Breast epithelium (tissue), 4 donors: ENCODE measurements around the gene SCOC. TPM values are rescaled to one million over a fixed set of nuclear protein-coding genes. Genes with fewer than 3 reads are reported as not detected.

Experiments
- DNase-seq, 2 donors: peaks; one replicate each; pipeline ENCODE4 v3.0.0-alpha.2; 2019; ENCODE audit warnings: low spot score in 2 of 2
- H3K27ac ChIP-seq, 2 donors: fragments of 200-600 bp; sonication (generic) in 1 of 2; one replicate each; pipeline ENCODE4 v1.5.1; 2016 to 2019; ENCODE audit warnings: mild to moderate bottlenecking in 1 of 2
- H3K27me3 ChIP-seq, 2 donors: fragments of 200-600 bp; sonication (generic) in 1 of 2; one replicate each; pipeline versions ENCODE4 v1.5.1 to v1.6.0; 2017 to 2019; ENCODE audit warnings: control low read depth in 1 of 2, mild to moderate bottlenecking in 1 of 2
- H3K36me3 ChIP-seq: fragments of 200-600 bp; one replicate; pipeline ENCODE4 v1.5.1; 2019
- H3K4me1 ChIP-seq, 2 donors: fragments of 200-600 bp; sonication (generic); one replicate each; pipeline ENCODE4 v1.5.1; 2016 to 2019; ENCODE audit warnings: control low read depth in 1 of 2
- H3K4me3 ChIP-seq, 3 donors: fragments of 200-600 bp; sonication (generic); 1 replicate in 2 of 3; 2 replicates in 1 of 3; pipeline ENCODE4 v1.5.1; 2016 to 2019; ENCODE audit warnings: mild to moderate bottlenecking in 3 of 3, moderate library complexity in 2 of 3
- H3K9me3 ChIP-seq, 2 donors: fragments of 200-600 bp; sonication (generic) in 1 of 2; one replicate each; pipeline ENCODE4 v1.5.1; 2016 to 2019; ENCODE audit warnings: control low read depth in 1 of 2
- POLR2A ChIP-seq: fragments of 450-650 bp; IDR thresholded peaks from one replicate; pipeline ENCODE4 v1.6.1; 2016; ENCODE audit warnings: antibody characterized with exemption, mild to moderate bottlenecking, moderate library complexity
- POLR2AphosphoS5 ChIP-seq, 3 donors: sonication (generic); formaldehyde crosslinking; IDR thresholded peaks; one replicate each; pipeline ENCODE4 v1.6.1; 2017; ENCODE audit warnings: antibody characterized with exemption in 3 of 3
- intact Hi-C: fragments of 100-400 bp; cut with DNase I; formaldehyde crosslinking; loops from one replicate; pipeline ENCODE4 v1.15.1; 2023; ENCODE audit warnings: low total_unique reads
- total RNA-seq, 3 donors: library from RNA; depleted of rRNA; stranded (reverse); fragments of >200 nt; gene quantifications; one replicate each; pipeline ENCODE4 v1.1.0, GENCODE V29; 2016
- TF ChIP-seq, protein P1 (sequence below), 3 donors: fragments of 450-650 bp; IDR thresholded peaks; one replicate each; pipeline ENCODE4 v1.5.1; 2016 to 2017; ENCODE audit warnings: antibody characterized with exemption in 3 of 3, mild to moderate bottlenecking in 3 of 3, moderate library complexity in 3 of 3

Gene SCOC
- total RNA-seq, 3 donors from 2014 or later = 44.6 to 64.0 (median 47.5) TPM

- no peak overlapping the region for H3K4me3 ChIP-seq
- no peak overlapping the region for H3K27ac ChIP-seq
- no peaks in the 10 kb centered on the region for H3K36me3 ChIP-seq
- intact Hi-C loops = no loop called here
- no peaks in the 10 kb centered on the region for H3K9me3 ChIP-seq
- peaks cover 0 to 5% of the 10 kb centered on the region in 2 donors for H3K4me1 ChIP-seq
- no peak for DNase-seq
- peaks cover 0 to 8% of the 10 kb centered on the region in 2 donors for H3K27me3 ChIP-seq
- TF ChIP-seq POLR2AphosphoS5 (IDR thresholded peaks at IDR 0.05) = no peak
These were observed 49.7 kb downstream of the SCOC start for GRCh38 chr4:140423106-140423505.

GRCh38 chr4:140426610-140427105 lies 53.2 kb downstream of the SCOC start:
- TF ChIP-seq POLR2AphosphoS5 (IDR thresholded peaks at IDR 0.05) = no peak
- TF ChIP-seq POLR2A = no peak
- TF ChIP-seq, protein P1, sequence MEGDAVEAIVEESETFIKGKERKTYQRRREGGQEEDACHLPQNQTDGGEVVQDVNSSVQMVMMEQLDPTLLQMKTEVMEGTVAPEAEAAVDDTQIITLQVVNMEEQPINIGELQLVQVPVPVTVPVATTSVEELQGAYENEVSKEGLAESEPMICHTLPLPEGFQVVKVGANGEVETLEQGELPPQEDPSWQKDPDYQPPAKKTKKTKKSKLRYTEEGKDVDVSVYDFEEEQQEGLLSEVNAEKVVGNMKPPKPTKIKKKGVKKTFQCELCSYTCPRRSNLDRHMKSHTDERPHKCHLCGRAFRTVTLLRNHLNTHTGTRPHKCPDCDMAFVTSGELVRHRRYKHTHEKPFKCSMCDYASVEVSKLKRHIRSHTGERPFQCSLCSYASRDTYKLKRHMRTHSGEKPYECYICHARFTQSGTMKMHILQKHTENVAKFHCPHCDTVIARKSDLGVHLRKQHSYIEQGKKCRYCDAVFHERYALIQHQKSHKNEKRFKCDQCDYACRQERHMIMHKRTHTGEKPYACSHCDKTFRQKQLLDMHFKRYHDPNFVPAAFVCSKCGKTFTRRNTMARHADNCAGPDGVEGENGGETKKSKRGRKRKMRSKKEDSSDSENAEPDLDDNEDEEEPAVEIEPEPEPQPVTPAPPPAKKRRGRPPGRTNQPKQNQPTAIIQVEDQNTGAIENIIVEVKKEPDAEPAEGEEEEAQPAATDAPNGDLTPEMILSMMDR (IDR thresholded peaks at IDR 0.05) = no peak
- Histone ChIP-seq H3K27me3 (peaks cover 0 to 8% of the 10 kb centered on the region in 2 donors), H3K4me3 (peak overlapping the region; percentile 48 to 75 (median 56)), H3K36me3 (no peaks in the 10 kb centered on the region), H3K27ac (no peak overlapping the region), H3K4me1 (peaks cover 0 to 5% of the 10 kb centered on the region in 2 donors), H3K9me3 (no peaks in the 10 kb centered on the region)
- DNase-seq = no peak
- intact Hi-C loops = no loop called here

DNA sequence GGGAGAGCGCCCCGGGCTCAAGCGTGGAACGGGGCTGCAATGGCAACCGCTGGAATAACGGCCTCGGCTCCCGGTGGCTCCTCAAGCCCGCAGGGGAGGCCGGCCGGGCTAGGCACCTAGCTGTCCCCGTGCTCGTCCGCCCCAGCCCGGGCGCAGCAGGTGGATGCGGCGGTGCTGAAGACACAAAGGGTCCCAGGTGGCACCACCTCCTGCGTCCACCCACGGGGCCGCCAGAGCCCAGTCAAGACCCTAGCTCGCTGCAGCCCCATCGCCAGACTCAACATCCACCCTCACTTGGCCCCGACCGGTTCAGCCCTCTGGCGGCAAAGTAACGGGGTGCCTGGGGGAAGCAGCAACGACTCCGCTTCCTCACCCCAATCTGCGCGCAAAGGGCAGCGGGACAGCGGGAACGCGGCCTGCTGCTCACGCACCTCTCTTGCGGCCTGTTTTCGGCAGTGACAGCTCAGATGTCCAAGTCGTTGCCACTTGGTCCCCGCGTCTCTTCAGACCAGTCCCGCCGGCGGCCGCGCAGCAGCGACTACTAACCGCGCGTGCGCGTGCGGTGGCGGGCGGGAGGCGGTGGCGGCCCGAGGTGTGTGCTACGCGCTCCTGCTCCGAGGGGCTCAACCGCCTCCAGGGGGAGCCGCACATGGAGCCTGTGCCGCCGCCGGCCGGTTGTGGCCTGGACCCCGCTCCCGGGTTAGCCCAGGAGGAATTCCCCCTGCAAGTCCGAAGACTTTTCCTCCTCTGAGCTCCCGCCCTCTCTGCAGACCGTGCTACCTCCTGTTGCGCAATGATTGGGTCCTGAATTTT lies 53.9 kb downstream of the SCOC start, which contains the start of gene CLGN:
CLGN (minus strand) TSS at position 543 of the 813 bp plus-strand sequence. CDS start 14,570 bp downstream, outside the sequence.
- H3K27me3 ChIP-seq = peaks cover 0 to 8% of the 10 kb centered on the region in 2 donors

GRCh38 chr4:140427919-140428471 lies 54.5 kb downstream of the SCOC start:
- peaks cover 0 to 8% of the 10 kb centered on the region in 2 donors for H3K27me3 ChIP-seq
- TF ChIP-seq, protein P1 (IDR thresholded peaks at IDR 0.05) = no peak
- no peak for TF ChIP-seq POLR2A
- peaks cover 0 to 5% of the 10 kb centered on the region in 2 donors for H3K4me1 ChIP-seq
- intact Hi-C loops = no loop called here
- H3K27ac ChIP-seq = no peak overlapping the region
- H3K4me3 ChIP-seq = peak overlapping the region; percentile 48 to 75 (median 56)
- H3K9me3 ChIP-seq = no peaks in the 10 kb centered on the region
- no peaks in the 10 kb centered on the region for H3K36me3 ChIP-seq
- DNase-seq = no peak

More for the DNA sequence above, 53.9 kb downstream of the SCOC start, which contains the start of gene CLGN:
- Histone ChIP-seq H3K27ac (no peak within 1 kb of the TSS), H3K4me3 (peak within 1 kb of the TSS; percentile 48 to 75 (median 56)), H3K4me1 (peaks cover 0 to 5% of the 10 kb centered on the region in 2 donors), H3K36me3 (no peaks in the 10 kb centered on the region), H3K9me3 (no peaks in the 10 kb centered on the region)
- DNase-seq = peak in 1 of 2 donors; percentile 52
- intact Hi-C loops = no loop called here
- TF ChIP-seq POLR2AphosphoS5 (IDR thresholded peaks at IDR 0.05) (no peak), POLR2A (no peak)
- TF ChIP-seq, protein P1 (IDR thresholded peaks at IDR 0.05) = no peak

Other genes starting within 250 kb of the SCOC start
- gene MAML3, start 219.5 kb upstream of the SCOC start, total RNA-seq = 10 to 100 TPM in 2 of 3 donors, 1 to 10 TPM in 1; 5.0 to 16.8 (median 11.1) TPM
- 1 to 10 TPM in 2 of 3 donors, under 1 TPM in 1; 0.32 to 5.2 (median 1.6) TPM for gene CLGN, start 54.0 kb downstream of the SCOC start, total RNA-seq
- not detected for gene MGAT4D, start 124.6 kb downstream of the SCOC start, total RNA-seq
- gene ELMOD2, start 150.5 kb downstream of the SCOC start, total RNA-seq = 10 to 100 TPM; 16.7 to 37.8 (median 19.0) TPM
- 1 to 10 TPM in 1 of 3 donors, under 1 TPM in 1, not detected in 1; 0.29 to 1.3 TPM for gene UCP1, start 195.3 kb downstream of the SCOC start, total RNA-seq